Spleen (tissue), 7 donors: Measurements from ENCODE around the gene SEC16A.

Source experiments
- POLR2A ChIP-seq, 3 donors: fragments of 450-650 bp; IDR thresholded peaks; one replicate each; pipeline ENCODE4 v1.5.1; 2017; ENCODE audit warnings: antibody characterized with exemption in 3 of 3, mild to moderate bottlenecking in 1 of 3
- POLR2AphosphoS5 ChIP-seq, 3 donors: sonication (generic); formaldehyde crosslinking; IDR thresholded peaks; one replicate each; pipeline ENCODE4 v1.5.1; 2017; ENCODE audit warnings: antibody characterized with exemption in 3 of 3
- TF ChIP-seq, protein P1 (sequence below), 11 experiments: fragments of 200-600 bp in 7 of 11; fragments of 450-650 bp in 4 of 11; sonication (generic) in 4 of 11; IDR thresholded peaks in 8 of 11; conservative IDR thresholded peaks in 3 of 11; 1 replicate in 7 of 11; 2 replicates in 4 of 11; pipeline versions ENCODE4 v1.4.0 to v1.8.0; 2016 to 2021; ENCODE audit warnings: antibody characterized with exemption in 11 of 11, inconsistent platforms in 4 of 11, mild to moderate bottlenecking in 1 of 11
- donor health status: DM: no; HTN: no; CAD: no; lungs with moderate emphysema.
- donor health status: DM: no; HTN: no; CAD: no.
- donor health status: DM: no; HTN: no; CAD: no.

DNA sequence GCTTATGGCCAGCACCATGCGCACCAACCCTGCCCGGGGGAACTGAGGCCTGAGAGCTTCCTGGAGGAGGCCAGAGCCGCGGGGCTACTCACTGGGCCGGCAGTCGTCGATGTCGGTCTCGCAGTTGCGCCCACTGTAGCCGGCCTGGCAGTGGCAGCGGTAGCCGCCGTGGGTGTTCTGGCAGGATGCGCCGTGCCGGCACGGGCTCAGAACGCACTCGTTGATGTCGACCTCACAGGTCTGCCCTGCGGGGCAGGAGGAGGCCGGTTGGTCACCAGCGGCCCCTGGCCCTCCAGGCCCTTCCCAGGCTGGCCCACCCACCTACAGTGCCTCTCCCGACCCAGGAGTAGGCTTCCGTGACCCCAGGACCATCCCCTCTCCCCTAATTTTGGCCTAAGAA is 27.7 kb upstream of the SEC16A start:
- TF ChIP-seq, protein P1, sequence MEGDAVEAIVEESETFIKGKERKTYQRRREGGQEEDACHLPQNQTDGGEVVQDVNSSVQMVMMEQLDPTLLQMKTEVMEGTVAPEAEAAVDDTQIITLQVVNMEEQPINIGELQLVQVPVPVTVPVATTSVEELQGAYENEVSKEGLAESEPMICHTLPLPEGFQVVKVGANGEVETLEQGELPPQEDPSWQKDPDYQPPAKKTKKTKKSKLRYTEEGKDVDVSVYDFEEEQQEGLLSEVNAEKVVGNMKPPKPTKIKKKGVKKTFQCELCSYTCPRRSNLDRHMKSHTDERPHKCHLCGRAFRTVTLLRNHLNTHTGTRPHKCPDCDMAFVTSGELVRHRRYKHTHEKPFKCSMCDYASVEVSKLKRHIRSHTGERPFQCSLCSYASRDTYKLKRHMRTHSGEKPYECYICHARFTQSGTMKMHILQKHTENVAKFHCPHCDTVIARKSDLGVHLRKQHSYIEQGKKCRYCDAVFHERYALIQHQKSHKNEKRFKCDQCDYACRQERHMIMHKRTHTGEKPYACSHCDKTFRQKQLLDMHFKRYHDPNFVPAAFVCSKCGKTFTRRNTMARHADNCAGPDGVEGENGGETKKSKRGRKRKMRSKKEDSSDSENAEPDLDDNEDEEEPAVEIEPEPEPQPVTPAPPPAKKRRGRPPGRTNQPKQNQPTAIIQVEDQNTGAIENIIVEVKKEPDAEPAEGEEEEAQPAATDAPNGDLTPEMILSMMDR (IDR thresholded peaks at IDR 0.05 in 8 of 11, conservative IDR thresholded peaks at IDR 0.05 in 3 of 11), result no peak
- peak in 2 of 3 donors; percentile 2 to 42 for TF ChIP-seq POLR2AphosphoS5 (IDR thresholded peaks at IDR 0.05)
- TF ChIP-seq POLR2A (IDR thresholded peaks at IDR 0.05), result no peak
